DOHH2 (cell line): ENCODE results near the gene VPS45.
"Not testable (repeated sequence)": the region's sequence is repeated elsewhere in the genome, so short reads cannot be mapped to it uniquely, and the experiment has no call there.

Experiments used
- H3F3A ChIP-seq: fragments of 200-600 bp; sonication (generic), shearing (Covaris generic); 2 replicates; pipeline ENCODE4 v1.6.0; 2016; ENCODE audit warnings: antibody characterized with exemption, mild to moderate bottlenecking; ENCODE audit not compliant: control insufficient read depth, insufficient read depth
- H3K27ac ChIP-seq: fragments of 200-600 bp; sonication (generic); 2 replicates; pipeline ENCODE4 v1.5.1; 2014; ENCODE audit warnings: low read depth, mild to moderate bottlenecking, low read length, moderate library complexity
- H3K27me3 ChIP-seq: fragments of 200-600 bp; sonication (generic); 2 replicates; pipeline ENCODE4 v1.6.1; 2014; ENCODE audit warnings: mild to moderate bottlenecking, low read length, mixed read lengths; ENCODE audit not compliant: control insufficient read depth
- H3K36me3 ChIP-seq: fragments of 200-600 bp; sonication (generic); 2 replicates; pipeline ENCODE4 v1.6.1; 2014; ENCODE audit warnings: mild to moderate bottlenecking, low read length, moderate library complexity, mixed read lengths; ENCODE audit not compliant: control insufficient read depth
- H3K4me1 ChIP-seq: fragments of 200-600 bp; sonication (generic); 2 replicates; pipeline ENCODE4 v1.6.1; 2014; ENCODE audit warnings: mild to moderate bottlenecking, low read length, mixed read lengths; ENCODE audit not compliant: control insufficient read depth
- H3K4me2 ChIP-seq: fragments of 200-600 bp; sonication (generic); 2 replicates; pipeline ENCODE4 v1.6.0; 2014; ENCODE audit warnings: mild to moderate bottlenecking, low read length, moderate library complexity
- H3K4me3 ChIP-seq: fragments of 200-600 bp; sonication (generic); 2 replicates; pipeline ENCODE4 v1.5.1; 2014; ENCODE audit warnings: mild to moderate bottlenecking, low read length, mixed read lengths
- H3K79me2 ChIP-seq: fragments of 200-600 bp; sonication (generic); 2 replicates; pipeline ENCODE4 v1.6.1; 2014; ENCODE audit warnings: mild to moderate bottlenecking, low read length, mixed read lengths; ENCODE audit not compliant: control insufficient read depth
- H3K9me2 ChIP-seq: fragments of 200-600 bp; sonication (generic); replicated peaks from 2 replicates; pipeline ENCODE4 v1.6.1; 2014; ENCODE audit warnings: mild to moderate bottlenecking, low read length, mixed read lengths; ENCODE audit not compliant: control insufficient read depth
- H3K9me3 ChIP-seq: fragments of 200-600 bp; sonication (generic); 2 replicates; pipeline ENCODE4 v1.6.1; 2014; ENCODE audit warnings: antibody characterized with exemption, low read length, mixed read lengths; ENCODE audit not compliant: control insufficient read depth, insufficient read depth
- H4K20me1 ChIP-seq: fragments of 200-600 bp; sonication (generic); 2 replicates; pipeline ENCODE4 v1.6.0; 2014; ENCODE audit warnings: low read depth, mild to moderate bottlenecking, antibody characterized with exemption, low read length, moderate library complexity; ENCODE audit not compliant: control insufficient read depth, insufficient read depth
- EZH2phosphoT487 ChIP-seq: fragments of 200-600 bp; sonication (generic); IDR thresholded peaks from 2 replicates; pipeline ENCODE4 v1.6.1; 2017; ENCODE audit warnings: borderline replicate concordance, mild to moderate bottlenecking, antibody characterized with exemption, low read length, moderate library complexity, mixed read lengths
- TF ChIP-seq, protein P1 (sequence below): fragments of 200-600 bp; sonication (generic); IDR thresholded peaks from one replicate; pipeline ENCODE4 v1.5.1; 2014; ENCODE audit warnings: antibody characterized with exemption, mild to moderate bottlenecking, low read depth, low read length; ENCODE audit not compliant: poor library complexity, severe bottlenecking

Gene VPS45

DNA sequence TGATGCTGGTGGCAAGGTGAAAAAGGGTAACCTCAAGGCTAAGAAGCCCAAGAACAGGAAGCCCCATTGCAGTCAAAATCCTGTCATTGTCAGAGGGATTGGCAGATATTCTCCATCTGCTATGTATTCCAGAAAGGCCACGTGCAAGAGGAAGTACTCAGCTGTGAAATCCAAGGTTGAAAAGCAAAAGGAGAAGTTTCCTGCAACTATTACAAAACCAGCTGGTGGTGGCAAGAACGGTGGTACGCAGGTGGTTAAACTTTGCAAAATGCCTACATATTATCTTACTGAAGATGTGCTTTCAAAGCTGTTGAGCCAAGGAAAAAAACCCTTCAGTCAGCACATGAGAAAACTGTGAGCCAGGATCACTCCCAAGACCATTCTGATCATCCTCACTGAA lies 13.7 kb upstream of the VPS45 start:
- Histone ChIP-seq H3K9me2 (no peaks in the 10 kb centered on the region), H3F3A (peaks cover 5% of the 10 kb centered on the region; the same call in 1 of the 2 replicates), H3K36me3 (no peaks in the 10 kb centered on the region), H3K9me3 (no peaks in the 10 kb centered on the region), H3K4me1 (peaks cover 8% of the 10 kb centered on the region), H3K79me2 (no peaks in the 10 kb centered on the region), H3K27ac (no peak overlapping the region), H3K27me3 (peaks cover 17% of the 10 kb centered on the region; the same call in 1 of the 2 replicates), H4K20me1 (no peaks in the 10 kb centered on the region), H3K4me3 (no peak overlapping the region), H3K4me2 (no peak overlapping the region)
- TF ChIP-seq EZH2phosphoT487 = no peak
- TF ChIP-seq, protein P1, sequence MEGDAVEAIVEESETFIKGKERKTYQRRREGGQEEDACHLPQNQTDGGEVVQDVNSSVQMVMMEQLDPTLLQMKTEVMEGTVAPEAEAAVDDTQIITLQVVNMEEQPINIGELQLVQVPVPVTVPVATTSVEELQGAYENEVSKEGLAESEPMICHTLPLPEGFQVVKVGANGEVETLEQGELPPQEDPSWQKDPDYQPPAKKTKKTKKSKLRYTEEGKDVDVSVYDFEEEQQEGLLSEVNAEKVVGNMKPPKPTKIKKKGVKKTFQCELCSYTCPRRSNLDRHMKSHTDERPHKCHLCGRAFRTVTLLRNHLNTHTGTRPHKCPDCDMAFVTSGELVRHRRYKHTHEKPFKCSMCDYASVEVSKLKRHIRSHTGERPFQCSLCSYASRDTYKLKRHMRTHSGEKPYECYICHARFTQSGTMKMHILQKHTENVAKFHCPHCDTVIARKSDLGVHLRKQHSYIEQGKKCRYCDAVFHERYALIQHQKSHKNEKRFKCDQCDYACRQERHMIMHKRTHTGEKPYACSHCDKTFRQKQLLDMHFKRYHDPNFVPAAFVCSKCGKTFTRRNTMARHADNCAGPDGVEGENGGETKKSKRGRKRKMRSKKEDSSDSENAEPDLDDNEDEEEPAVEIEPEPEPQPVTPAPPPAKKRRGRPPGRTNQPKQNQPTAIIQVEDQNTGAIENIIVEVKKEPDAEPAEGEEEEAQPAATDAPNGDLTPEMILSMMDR = no peak

DNA sequence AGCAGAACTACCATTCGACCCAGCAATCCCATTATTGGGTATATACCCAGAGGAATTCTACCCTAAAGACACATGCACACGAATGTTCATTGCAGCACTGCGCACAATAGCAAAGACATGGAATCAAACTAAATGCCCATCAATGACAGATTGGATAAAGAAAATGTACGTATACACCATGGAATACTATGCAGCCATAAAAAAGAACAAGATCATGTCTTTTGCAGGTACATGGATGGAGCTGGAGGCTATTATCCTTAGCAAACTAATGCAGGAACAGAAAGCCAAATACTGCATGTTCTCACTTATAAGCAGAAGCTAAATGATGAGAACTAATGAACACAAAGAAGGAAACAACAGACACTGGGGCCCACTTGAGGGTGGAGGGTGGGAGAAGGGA lies 12.1 kb upstream of the VPS45 start:
- H3K27me3 ChIP-seq = peaks cover 17% of the 10 kb centered on the region; the same call in 1 of the 2 replicates
- not testable (repeated sequence) for H3K36me3 ChIP-seq, H4K20me1 ChIP-seq, H3K4me1 ChIP-seq, H3K79me2 ChIP-seq, H3K4me2 ChIP-seq, H3K9me2 ChIP-seq, H3F3A ChIP-seq, H3K27ac ChIP-seq, H3K9me3 ChIP-seq, H3K4me3 ChIP-seq

DNA sequence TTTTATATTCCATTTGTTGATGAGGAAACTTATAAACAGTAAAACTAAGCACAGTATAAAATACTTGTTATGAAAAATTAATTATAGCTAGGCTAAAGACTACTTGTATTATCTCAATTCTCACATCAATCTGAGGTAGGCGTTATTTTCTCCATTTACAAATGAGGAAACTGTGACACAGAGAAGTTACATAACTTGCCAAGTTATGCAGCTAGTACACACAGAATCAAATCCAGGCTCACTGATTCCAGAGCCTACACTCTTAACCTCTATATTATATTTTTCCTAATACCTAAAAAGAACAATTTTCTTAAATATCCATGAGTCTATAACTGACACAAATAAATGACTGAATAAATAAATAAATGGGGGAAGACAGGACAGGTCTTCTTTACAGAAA lies 11.2 kb upstream of the VPS45 start:
- Histone ChIP-seq H3F3A (peaks cover 6% of the 10 kb centered on the region; the same call in 1 of the 2 replicates), H3K9me3 (no peaks in the 10 kb centered on the region), H3K79me2 (no peaks in the 10 kb centered on the region), H3K4me3 (no peak overlapping the region), H3K4me1 (peaks cover 8% of the 10 kb centered on the region), H3K36me3 (no peaks in the 10 kb centered on the region), H4K20me1 (no peaks in the 10 kb centered on the region), H3K27me3 (peaks cover 17% of the 10 kb centered on the region; the same call in 1 of the 2 replicates), H3K27ac (no peak overlapping the region), H3K4me2 (no peak overlapping the region), H3K9me2 (no peaks in the 10 kb centered on the region)
- no peak for TF ChIP-seq EZH2phosphoT487
- TF ChIP-seq, protein P1 = no peak

DNA sequence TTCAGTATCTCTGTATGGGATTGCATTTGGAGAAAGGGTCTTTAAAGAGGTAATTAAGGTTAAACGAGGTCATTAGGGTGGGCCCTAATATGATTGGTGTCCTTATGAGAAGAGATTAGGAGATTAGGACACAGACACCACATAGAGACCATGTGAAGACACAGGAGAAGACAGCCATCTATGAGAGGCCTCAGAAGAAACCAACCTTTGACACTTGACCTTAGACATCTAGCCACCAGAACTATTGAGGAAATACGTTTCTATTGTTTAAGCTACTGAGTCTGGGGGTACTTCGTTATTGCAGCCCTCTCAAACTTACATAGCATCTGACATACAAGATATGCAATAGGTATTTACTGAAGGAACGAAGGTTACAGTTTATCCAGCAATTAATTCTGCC lies 7.3 kb upstream of the VPS45 start:
- H3K4me1 ChIP-seq = peaks cover 4% of the 10 kb centered on the region
- H3K27me3 ChIP-seq = 0 out of 2 replicates have a peak, but pooled peaks cover 10% of the 10 kb centered on the region
- peaks cover 8% of the 10 kb centered on the region for H3F3A ChIP-seq
- H3K36me3 ChIP-seq = no peaks in the 10 kb centered on the region
- H3K4me3 ChIP-seq = no peak overlapping the region
- H3K27ac ChIP-seq = no peak overlapping the region
- no peak overlapping the region for H3K4me2 ChIP-seq
- H3K9me3 ChIP-seq = no peaks in the 10 kb centered on the region
- no peaks in the 10 kb centered on the region for H3K79me2 ChIP-seq
- no peaks in the 10 kb centered on the region for H3K9me2 ChIP-seq
- TF ChIP-seq, protein P1 = no peak
- no peak for TF ChIP-seq EZH2phosphoT487
- H4K20me1 ChIP-seq = no peaks in the 10 kb centered on the region
